Left kidney (tissue), 8 donors: ENCODE data around the gene SERF1B. TPM values are rescaled to one million over a fixed set of nuclear protein-coding genes. Genes with fewer than 3 reads are reported as not detected.
"Not testable (repeated sequence)": the region's sequence is repeated elsewhere in the genome, so short reads cannot be mapped to it uniquely, and the experiment has no call there.

ENCODE experiments used
- DNase-seq: peaks from one replicate; pipeline ENCODE4 v3.0.0-alpha.2; 2013
- long read RNA-seq, 8 donors: transcript quantifications; one replicate each; lab custom pipeline, GENCODE V29; 2026
- polyA plus RNA-seq: library from polyadenylated mRNA; unstranded; fragments of 120-200 nt; gene quantifications from one replicate; pipeline ENCODE4 v1.2.1, GENCODE V29; 2013; ENCODE audit not compliant: insufficient read length

Gene SERF1B
- 85.1 TPM for polyA plus RNA-seq
- long read RNA-seq, donor 1, transcript SERF1B-201 (3 exons, 1,889 nt) = minor isoform, 6 of 42 reads
- long read RNA-seq, donor 1, transcript SERF1B-202 (3 exons, 703 nt) = major isoform, 26 of 42 reads
- long read RNA-seq, donor 1, transcript SERF1B-207 (3 exons, 433 nt) = minor isoform, 6 of 42 reads
- long read RNA-seq, donor 1, partial matches to known transcripts = 0 of 42 reads
- long read RNA-seq, donor 1, other reads (novel, unspliced or antisense) = 0 of 42 reads
- long read RNA-seq, donor 2, transcript SERF1B-202 (3 exons, 703 nt) = major isoform, 14 of 26 reads
- long read RNA-seq, donor 2, partial matches to known transcripts = 8 of 26 reads
- long read RNA-seq, donor 2, other reads (novel, unspliced or antisense) = 0 of 26 reads
- long read RNA-seq, donor 3, transcript SERF1B-202 (3 exons, 703 nt) = major isoform, 13 of 33 reads
- long read RNA-seq, donor 3, transcript SERF1B-201 (3 exons, 1,889 nt) = minor isoform, 5 of 33 reads
- long read RNA-seq, donor 3, partial matches to known transcripts = 12 of 33 reads
- long read RNA-seq, donor 3, other reads (novel, unspliced or antisense) = 0 of 33 reads
- long read RNA-seq, donor 4, transcript SERF1B-202 (3 exons, 703 nt) = major isoform, 9 of 18 reads
- long read RNA-seq, donor 4, partial matches to known transcripts = 7 of 18 reads
- long read RNA-seq, donor 4, other reads (novel, unspliced or antisense) = 0 of 18 reads
- long read RNA-seq, donor 5, transcript SERF1B-202 (3 exons, 703 nt) = major isoform, 42 of 72 reads
- long read RNA-seq, donor 5, partial matches to known transcripts = 13 of 72 reads
- long read RNA-seq, donor 5, other reads (novel, unspliced or antisense) = 6 of 72 reads
- long read RNA-seq, donor 6, transcript SERF1B-202 (3 exons, 703 nt) = major isoform, 35 of 76 reads
- long read RNA-seq, donor 6, transcript SERF1B-207 (3 exons, 433 nt) = minor isoform, 6 of 76 reads
- long read RNA-seq, donor 6, partial matches to known transcripts = 28 of 76 reads
- long read RNA-seq, donor 6, other reads (novel, unspliced or antisense) = 0 of 76 reads
- long read RNA-seq, donor 7, transcript SERF1B-207 (3 exons, 433 nt) = minor isoform, 8 of 41 reads
- long read RNA-seq, donor 7, transcript SERF1B-202 (3 exons, 703 nt) = major isoform, 29 of 41 reads
- long read RNA-seq, donor 7, partial matches to known transcripts = 0 of 41 reads
- long read RNA-seq, donor 7, other reads (novel, unspliced or antisense) = 0 of 41 reads
- long read RNA-seq, donor 8, transcript SERF1B-202 (3 exons, 703 nt) = major isoform, 16 of 17 reads
- long read RNA-seq, donor 8, partial matches to known transcripts = 0 of 17 reads
- long read RNA-seq, donor 8, other reads (novel, unspliced or antisense) = 0 of 17 reads

DNA sequence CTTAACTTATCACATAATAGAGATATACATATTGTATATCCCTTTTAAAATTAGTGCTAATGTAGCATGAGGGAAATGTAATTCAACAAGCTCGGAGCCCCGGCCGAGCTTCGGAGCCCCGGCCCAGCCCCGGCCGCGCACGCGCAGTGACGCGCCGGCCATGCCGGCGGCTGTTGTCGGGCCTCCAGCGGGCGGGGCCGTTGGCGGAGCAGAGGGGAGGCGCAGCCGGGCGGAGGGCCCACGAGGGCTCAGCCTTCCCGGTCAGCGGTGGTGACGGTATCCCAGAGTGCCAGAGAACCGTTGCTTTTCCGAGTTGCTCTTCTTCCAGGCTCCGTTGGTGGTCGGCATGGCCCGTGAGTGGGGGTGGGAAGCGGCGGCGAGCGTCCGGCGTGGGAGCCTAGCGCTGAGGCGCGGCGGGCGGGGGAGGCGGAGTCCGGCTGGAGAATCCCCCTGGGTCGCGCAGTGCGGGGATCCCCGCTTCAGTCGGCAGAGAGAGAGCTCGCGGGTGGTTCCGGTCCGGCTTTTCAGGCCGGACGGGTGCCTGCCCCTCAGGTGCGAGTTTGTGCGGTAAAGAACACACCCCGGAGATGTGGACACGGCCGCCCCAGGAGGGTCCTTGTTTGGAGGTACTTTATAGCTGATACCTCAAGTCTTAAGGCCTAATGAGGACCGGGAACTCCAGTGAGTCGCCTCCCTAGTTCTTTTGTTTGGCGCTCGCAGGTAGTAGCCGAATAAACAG, at the start of gene SERF1B:
Gene SERF1B, plus strand, starts transcription at position 146 of the 739 bp plus-strand sequence. Its CDS starts 201 bp downstream, at position 347.
- not testable (repeated sequence) for DNase-seq

DNA sequence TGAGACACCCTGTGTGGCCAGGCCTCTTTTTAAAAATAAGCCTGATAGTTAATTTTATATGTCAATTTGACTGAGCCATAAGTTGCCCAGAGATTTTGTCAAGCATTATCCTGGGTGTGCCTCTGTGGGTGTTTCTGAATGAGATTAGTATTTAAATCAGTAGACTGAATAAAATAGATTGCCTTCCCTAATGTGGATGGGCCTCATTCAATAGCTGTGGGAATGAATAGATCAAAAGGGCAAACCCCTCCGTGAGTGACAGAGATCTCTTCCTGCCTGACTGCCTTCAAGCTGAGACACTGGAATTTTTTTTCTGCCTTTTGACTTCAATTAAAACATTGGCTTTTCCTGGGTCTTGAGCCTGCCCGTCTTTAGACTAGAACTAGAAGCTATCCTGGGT, 33.3 kb upstream of the SERF1B start:
- DNase-seq = not testable (repeated sequence)

GRCh38 chr5:69995535-69995934, 29.5 kb upstream of the SERF1B start:
- DNase-seq = not testable (repeated sequence)

GRCh38 chr5:70020660-70021059, 4.4 kb upstream of the SERF1B start:
- DNase-seq = not testable (repeated sequence)

- not testable (repeated sequence) for DNase-seq
These were observed 744 bp downstream of the SERF1B start for GRCh38 chr5:70025845-70026145.

DNA sequence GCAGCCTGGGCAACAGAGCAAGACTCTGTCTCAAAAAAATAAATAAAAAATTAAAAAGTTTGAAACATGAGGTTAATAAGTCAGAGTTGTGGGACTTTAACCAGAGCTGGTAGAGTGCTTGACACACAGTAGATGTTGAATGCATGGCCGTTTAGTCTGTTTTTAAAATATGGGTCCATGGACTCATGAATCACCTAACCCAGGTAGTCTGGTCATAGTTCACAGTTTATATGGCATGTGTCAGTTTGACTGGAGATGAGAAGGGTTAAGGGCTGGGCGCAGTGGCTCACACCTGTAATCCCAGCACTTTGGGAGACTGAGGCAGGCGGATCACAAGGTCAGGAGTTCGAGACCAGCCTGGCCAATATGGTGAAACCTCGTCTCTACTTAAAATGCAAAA, 6.2 kb downstream of the SERF1B start:
- DNase-seq = not testable (repeated sequence)

- DNase-seq = not testable (repeated sequence)
These were observed 16.4 kb downstream of the SERF1B start for GRCh38 chr5:70041411-70041810.

DNA sequence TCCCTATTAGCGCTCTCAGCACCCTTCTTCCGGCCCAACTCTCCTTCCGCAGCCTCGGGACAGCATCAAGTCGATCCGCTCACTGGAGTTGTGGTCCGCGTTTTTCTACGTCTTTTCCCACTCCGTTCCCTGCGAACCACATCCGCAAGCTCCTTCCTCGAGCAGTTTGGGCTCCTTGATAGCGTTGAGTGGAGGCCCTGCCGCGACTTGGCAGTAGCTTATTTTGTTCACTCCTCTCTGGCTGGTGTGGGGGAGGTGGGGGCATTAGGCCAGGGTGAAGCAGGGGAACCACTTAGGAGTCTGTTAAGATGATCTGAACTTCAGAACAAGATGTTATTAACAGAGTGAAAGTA, 24.7 kb downstream of the SERF1B start:
- DNase-seq = not testable (repeated sequence)

DNA sequence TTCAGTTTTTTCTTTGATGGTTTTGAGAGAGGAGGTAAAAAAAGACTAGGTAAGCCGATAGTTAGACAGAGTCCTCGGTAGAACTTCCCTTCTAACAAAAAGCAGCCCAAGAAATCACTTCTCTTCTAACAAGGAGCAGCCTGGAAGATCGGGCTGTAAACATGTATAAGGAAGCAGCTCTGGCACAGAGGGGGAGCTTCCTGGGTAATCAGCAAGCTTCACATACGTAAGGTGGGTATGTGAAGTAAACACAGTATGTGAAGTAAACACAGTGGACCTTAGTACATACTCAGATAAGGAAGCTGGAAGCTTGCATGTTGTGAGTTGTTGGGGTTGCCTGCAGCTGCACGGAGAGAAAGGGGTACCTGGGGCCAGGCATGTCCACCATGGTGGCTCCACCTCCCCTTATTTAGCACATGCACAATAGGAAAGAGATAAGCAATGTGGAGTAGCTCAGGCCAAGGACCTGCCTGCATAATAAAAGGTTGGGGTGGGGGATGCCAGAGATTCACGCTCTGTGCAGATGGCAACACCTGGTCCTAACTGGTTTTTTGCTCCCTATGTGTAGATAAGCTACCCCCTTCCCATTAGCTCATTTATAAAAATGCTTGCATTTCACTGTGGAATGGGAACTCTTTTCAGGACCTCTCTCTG, 31.4 kb downstream of the SERF1B start:
- not testable (repeated sequence) for DNase-seq

GRCh38 chr5:70057140-70057539, 32.1 kb downstream of the SERF1B start:
- not testable (repeated sequence) for DNase-seq

GRCh38 chr5:70077632-70078031, 52.6 kb downstream of the SERF1B start:
- DNase-seq = not testable (repeated sequence)

DNA sequence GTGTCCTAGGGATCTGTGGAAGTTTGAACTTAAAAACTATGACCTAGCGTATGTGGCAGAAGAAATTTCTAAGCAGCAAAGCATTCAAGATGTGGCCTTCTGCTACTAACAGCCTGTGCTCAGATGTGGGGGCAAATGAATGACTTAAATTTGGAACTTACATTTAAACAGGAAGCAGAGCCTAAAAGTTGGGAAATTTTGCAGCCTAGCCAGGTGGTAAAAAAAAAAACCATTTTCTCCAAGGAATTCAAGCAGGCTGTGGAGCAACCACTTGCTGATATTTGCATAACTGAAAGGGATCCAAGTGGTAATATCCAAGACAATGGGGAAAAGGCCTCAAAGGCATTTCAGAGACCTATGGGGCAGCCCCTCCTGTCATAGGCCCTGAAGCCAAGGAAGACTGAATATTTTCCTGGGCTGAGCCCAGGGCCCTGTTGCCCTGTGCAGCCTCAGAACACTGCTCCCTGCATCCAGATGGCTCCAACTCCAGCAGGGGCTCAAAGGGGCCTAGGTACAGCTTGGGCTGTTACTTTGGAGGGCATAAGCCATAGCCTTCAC, 63.9 kb downstream of the SERF1B start:
- not testable (repeated sequence) for DNase-seq

GRCh38 chr5:70091776-70092175, 66.7 kb downstream of the SERF1B start:
- DNase-seq = not testable (repeated sequence)

Other genes starting within 250 kb of the SERF1B start
- gene SMN2, start 24.4 kb downstream of the SERF1B start, polyA plus RNA-seq = 77.9 TPM